ENCODE data around the gene TRIM38.
A peak's percentile ranks its signal among the peaks of the same experiment; 100 is the strongest.
"Not testable (repeated sequence)": the region's sequence is repeated elsewhere in the genome, so short reads cannot be mapped to it uniquely, and the experiment has no call there.

TRIM38 gene

GRCh38 chr6:25972128-25972527 lies 9.5 kb downstream of the TRIM38 start:
- DNase-seq (ENCODE audit: low read depth) = no peak

DNA sequence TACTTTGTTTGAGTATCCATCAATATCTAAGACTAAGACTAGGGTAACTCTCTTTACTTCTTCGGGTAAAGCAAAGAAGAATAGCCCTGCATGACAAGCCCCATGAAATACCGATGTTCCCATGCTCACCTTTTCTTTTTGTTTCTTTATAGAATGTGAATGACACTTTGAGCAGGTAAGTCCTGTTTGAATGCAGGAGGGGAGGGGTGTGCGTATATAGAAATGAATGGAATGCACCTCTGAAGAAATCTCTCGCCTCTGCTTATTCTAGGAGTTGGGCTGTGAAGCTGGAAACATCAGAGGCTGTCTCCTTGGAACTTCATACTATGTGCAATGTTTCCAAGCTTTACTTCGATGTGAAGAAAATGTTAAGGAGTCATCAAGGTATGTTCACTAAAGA lies 10.3 kb downstream of the TRIM38 start:
- DNase-seq (ENCODE audit: low read depth) = no peak

GRCh38 chr6:25973923-25974555 lies 11.4 kb downstream of the TRIM38 start:
- DNase-seq (ENCODE audit: low read depth) = no peak

DNA sequence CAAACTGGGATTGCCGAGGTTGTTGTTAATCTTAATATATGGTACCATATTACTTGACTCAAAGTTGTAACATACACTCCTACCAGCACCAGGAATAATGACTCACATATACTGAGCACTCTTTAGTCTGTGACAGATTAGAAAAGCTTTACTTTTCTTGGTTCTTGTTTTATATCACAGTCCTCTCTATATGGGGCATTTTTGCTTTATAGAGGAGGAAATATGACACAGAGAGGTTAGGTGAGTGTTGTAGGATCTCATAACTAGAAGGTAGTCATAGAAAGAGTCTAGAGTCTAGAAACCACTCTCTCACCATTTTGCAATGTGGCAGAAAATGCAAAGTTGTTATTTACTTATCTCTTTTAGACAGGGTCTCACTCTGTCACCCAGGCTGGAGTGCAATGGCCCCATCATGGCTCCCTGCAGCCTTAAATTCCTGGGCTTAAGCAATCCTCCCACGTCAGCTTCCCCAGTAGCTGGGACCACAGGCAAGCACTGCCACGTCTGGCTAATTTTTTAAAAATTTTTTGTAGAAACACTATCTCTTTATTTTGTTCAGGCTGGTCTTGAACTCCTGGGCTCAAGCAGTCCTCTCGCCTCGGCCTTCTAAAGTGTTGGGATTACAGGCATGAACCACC lies 13.4 kb downstream of the TRIM38 start:
- DNase-seq (ENCODE audit: low read depth) = no peak

DNA sequence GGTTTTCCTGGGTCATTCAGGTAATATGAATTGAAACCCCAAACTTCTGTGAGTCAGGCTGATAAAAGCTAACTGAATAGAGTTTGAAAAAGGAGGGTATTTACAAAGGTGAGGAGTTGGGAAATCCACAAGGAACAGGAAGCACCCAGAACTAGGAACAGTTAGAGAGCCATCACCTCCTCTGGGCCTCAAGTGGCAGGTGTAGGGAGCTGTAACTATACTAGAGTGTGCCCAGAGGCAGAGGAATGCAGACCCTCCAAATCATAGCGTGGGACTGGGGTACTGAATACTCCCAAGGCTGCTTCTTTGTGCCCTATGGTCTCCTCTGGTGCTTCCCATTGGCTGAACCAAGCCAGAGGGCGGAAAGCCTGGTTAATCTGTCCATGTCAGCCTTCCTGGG lies 18.3 kb downstream of the TRIM38 start:
- DNase-seq (ENCODE audit: low read depth) = no peak

DNA sequence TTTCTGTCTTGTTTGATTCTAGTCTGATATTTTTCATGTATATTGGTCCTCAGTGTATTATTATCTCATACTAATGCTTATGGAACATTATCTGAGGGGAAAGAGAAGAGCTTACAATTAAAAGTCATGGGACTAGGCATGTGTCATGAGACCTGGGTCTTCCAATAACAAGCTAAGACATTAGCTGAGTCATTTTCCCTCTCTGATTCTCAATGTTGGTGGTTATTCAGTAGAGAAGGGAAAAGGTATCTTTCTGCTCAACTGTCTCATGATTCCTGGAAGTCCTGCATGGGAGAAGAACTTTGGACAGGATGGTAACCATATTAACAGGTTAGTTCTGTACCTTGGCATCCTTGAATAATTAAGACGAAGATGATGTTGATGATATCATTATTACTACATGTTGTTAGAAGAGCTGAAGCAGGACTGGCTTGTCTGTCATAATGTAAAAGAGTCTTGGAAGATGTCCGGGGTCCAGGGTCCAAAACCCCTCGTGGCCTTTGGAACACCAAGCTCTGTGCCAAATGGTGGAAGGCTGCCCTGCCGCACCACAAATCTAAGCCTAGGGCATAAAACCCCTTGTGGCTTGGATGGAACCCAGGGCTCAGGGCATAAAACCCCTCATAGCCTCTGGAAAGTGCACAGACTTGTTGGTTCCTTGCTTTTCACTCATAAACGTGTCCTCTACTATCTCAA lies 19.1 kb downstream of the TRIM38 start:
- no peak for DNase-seq (ENCODE audit: low read depth)

DNA sequence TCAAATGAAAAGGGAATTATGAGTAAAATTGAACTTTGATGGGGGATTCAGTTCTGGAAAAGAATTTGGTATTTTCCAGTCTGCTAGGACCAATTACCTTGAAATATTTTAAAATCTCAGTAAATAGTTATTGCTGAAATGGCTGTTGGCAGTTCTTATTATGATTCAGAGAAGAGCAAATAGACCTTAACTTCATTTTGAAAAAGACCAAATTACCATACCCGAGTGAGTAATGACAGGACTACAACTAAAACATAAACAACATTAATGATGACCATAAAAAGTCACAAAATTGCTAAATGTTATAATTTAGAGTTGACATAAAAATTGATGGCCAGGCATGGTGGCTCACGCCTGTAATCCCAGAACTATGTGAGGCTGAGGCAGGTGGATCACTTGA lies 21.7 kb downstream of the TRIM38 start:
- no peak for DNase-seq (ENCODE audit: low read depth)

- no peak for DNase-seq (ENCODE audit: low read depth)
These were observed 25.2 kb downstream of the TRIM38 start for GRCh38 chr6:25987845-25988244.

DNA sequence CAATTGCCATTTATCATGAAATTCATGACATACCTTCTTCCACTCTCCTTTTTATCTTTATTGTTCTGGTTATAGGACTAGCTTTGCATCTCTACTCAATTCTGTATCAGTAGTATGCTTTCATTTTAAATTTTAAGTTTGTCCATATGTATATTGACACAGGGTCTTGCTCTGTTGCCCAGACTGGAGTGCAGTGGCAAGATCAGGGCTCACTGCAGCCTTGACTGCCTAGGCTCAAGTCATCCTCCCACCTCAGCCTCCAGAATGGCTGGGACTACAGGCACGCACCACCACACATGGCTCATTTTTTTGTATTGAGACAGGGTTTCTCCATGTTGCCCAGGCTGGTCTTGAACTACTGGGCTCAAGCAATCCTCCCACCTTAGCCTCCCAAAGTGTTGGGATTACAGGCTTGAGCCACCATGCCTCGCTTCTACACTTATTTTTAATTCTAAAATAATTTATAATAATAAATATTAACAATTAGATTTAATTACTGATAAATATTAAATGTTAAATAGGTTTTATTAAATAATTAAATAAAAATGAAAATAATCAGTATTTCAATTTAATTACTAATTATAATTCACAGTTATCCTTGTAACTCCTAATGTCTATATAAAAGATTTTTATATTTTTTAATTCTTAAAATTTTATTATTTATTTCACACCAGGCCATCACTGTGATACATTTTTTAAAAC lies 27.7 kb downstream of the TRIM38 start:
- DNase-seq (ENCODE audit: low read depth) = no peak

- no peak for DNase-seq (ENCODE audit: low read depth)
These were observed 29.3 kb downstream of the TRIM38 start for GRCh38 chr6:25991785-25992412.

- DNase-seq (ENCODE audit: low read depth) = peak; percentile 76
These were observed 30.1 kb downstream of the TRIM38 start for GRCh38 chr6:25992413-25993340.

- DNase-seq (ENCODE audit: low read depth) = not testable (repeated sequence)
These were observed 30.7 kb downstream of the TRIM38 start for GRCh38 chr6:25993341-25993684.

GRCh38 chr6:25995507-25995906 lies 32.9 kb downstream of the TRIM38 start:
- DNase-seq (ENCODE audit: low read depth) = no peak

DNA sequence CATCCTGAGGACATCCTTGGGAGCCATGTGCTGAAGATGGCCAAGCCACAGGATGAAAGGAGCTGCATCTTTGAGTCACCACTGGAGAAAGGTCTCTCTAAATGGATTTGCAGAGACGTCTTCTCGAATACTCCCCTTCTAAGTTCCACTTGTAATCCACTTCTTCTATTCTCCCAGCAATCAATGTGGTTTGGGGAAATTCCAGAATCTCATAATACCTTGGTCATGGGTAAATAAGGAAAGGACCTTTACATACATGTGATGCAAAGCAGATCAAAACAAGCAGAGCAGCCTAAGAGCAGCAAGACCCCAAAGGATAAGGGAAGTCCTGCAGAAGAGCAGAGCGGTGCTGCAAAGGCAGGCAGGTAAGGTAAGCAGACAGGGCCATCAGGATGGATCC lies 35.3 kb downstream of the TRIM38 start:
- no peak for DNase-seq (ENCODE audit: low read depth)

GRCh38 chr6:25998379-25998778 lies 35.8 kb downstream of the TRIM38 start:
- no peak for DNase-seq (ENCODE audit: low read depth)

- not testable (repeated sequence) for DNase-seq (ENCODE audit: low read depth)
These were observed 36.6 kb downstream of the TRIM38 start for GRCh38 chr6:25999225-25999624.

GRCh38 chr6:26000366-26001144 lies 38.0 kb downstream of the TRIM38 start:
- no peak for DNase-seq (ENCODE audit: low read depth)

DNA sequence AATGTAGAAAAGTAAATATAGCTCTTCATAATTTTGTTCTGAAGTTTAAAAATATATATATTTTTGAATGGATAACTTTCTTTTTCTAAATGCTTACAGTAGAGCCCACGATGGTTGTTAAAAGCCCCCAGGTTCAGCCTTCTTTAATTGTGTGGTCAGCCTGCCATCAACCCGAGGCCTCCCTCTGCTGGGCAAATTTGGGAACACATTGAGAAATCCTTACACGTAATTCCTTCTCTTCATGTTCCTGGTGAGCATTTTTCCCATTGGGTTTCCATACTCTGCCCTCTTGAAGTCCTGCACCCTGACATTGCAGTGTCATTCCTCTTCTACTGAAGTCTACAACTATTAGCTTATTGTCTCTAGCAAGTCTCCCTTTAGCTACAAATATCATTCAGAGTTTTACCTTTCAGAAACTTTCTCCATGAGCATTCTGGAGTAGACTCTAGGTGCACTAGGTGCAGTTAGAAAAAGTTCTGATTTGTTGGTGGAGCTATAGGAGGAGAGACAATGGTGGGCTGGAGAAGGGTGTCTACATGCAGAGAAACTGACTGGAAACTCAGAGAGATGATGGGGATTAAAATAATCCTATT lies 40.6 kb downstream of the TRIM38 start:
- DNase-seq (ENCODE audit: low read depth) = no peak

DNA sequence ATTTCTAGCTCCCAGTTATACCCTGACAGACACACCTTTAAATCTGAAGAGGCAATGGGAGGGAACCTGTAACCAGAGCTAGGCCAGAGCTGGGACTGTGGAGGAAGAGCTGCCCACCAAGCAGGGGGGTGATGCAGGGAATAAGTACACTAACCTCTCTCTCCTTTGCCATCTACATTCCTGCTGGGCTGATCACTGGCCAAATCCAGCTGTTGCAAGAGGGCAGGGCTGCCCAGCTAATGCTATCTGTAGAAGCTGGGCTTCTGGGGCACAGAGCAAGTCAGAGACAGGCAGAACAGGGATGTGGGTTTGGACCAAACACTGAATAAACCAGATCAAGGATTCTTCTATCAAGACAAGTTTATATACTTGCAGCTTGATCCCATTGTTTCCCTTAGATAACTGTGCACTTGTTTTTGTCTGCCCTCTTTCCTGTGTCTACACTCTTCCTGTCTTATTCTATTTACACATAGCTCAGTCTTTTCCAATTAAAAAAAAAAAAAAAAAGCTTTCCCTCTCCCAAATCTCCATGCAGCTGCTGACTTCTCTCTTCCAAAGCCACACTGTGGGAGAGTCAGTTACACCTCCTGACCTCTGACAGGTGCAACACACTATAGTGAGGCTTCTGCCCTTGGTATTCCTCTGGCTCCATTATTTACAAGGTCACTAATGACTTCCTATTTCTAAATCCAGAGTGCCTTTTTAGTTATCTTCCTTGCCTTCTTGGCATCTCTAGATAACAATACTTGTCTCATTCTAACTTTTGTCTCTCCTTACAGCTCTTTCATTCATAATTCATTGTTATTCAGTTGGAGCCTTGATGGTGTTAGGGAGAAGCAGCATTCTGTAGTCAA lies 43.7 kb downstream of the TRIM38 start:
- no peak for DNase-seq (ENCODE audit: low read depth)

Measured in CMK (cell line).